Endothelial cell of umbilical vein (primary cell): ENCODE results near the gene TAMALIN. TPM values are rescaled to one million over a fixed set of nuclear protein-coding genes. Genes with fewer than 3 reads are reported as not detected.

Source experiments
- BruUV-seq: library from RNA; stranded (reverse); fragments of 400-500 nt; replicated peaks from 2 replicates; lab custom pipeline; 2021; lab: Mats Ljungman, UMichigan
- CTCF ChIA-PET: fragments of 300-600, 350-600 bp; sonication (Branson Sonifier 250); formaldehyde crosslinking; loops from one replicate; lab custom pipeline; 2021; ENCODE audit warnings: antibody characterized with exemption, inconsistent platforms; lab: Charles Lee
- POLR2A ChIA-PET: fragments of 300-600, 350-600 bp; sonication (Branson Sonifier 250); formaldehyde crosslinking; loops from one replicate; lab custom pipeline; 2021; ENCODE audit warnings: antibody characterized with exemption, inconsistent platforms; lab: Charles Lee
- DNase-seq: peaks from one replicate; pipeline ENCODE4 v3.0.0-alpha.2; 2011; ENCODE audit warnings: low read depth, low spot score
- FAIRE-seq: peaks from 2 replicates; lab custom pipeline; 2011; peaks lifted over from hg19 to GRCh38; lab: Jason Lieb, UNC
- H2AFZ ChIP-seq: 2 replicates; pipeline ENCODE4 v1.6.0; 2012; ENCODE audit warnings: low read depth, low read length, control low read depth, inconsistent platforms
- H3K27ac ChIP-seq: 2 replicates; pipeline ENCODE4 v1.5.1; 2011; ENCODE audit warnings: low read depth, mild to moderate bottlenecking, control low read depth, low read length, moderate library complexity; ENCODE audit not compliant: insufficient read depth
- H3K27me3 ChIP-seq, 2 experiments: 2 replicates each; pipeline versions ENCODE4 v1.6.0 to v1.6.1; 2011; ENCODE audit warnings: low read length in 2 of 2, mixed read lengths in 1 of 2; ENCODE audit not compliant: control insufficient read depth in 2 of 2, insufficient read depth in 2 of 2
- H3K36me3 ChIP-seq, 2 experiments: 2 replicates in 1 of 2; 3 replicates in 1 of 2; pipeline ENCODE4 v1.5.1; 2011; ENCODE audit warnings: low read length in 2 of 2, mild to moderate bottlenecking in 1 of 2, moderate library complexity in 1 of 2; ENCODE audit not compliant: control insufficient read depth in 2 of 2, insufficient read depth in 2 of 2; ENCODE audit errors: extremely low read depth in 1 of 2
- H3K4me1 ChIP-seq: 3 replicates; pipeline ENCODE4 v1.5.1; 2011; ENCODE audit warnings: mild to moderate bottlenecking, low read length; ENCODE audit not compliant: control insufficient read depth, insufficient read depth; ENCODE audit errors: extremely low read depth
- H3K4me2 ChIP-seq: 2 replicates; pipeline ENCODE4 v1.6.1; 2011; ENCODE audit warnings: low read length, control low read depth, mixed read lengths; ENCODE audit not compliant: insufficient read depth
- H3K4me3 ChIP-seq, 3 experiments: fragments of 200-600 bp in 1 of 3; sonication (generic), shearing (Covaris generic) in 1 of 3; replicated peaks in 1 of 3; 2 replicates each; pipeline ENCODE4 v1.5.1; 2011 to 2016; ENCODE audit warnings: control low read depth in 3 of 3, low read length in 3 of 3, mild to moderate bottlenecking in 2 of 3, inconsistent platforms in 1 of 3, low read depth in 1 of 3, moderate library complexity in 1 of 3; ENCODE audit not compliant: insufficient read depth in 1 of 3
- H3K79me2 ChIP-seq: 2 replicates; pipeline ENCODE4 v1.6.0; 2012; ENCODE audit warnings: low read length, inconsistent platforms; ENCODE audit not compliant: control insufficient read depth, insufficient read depth
- H3K9ac ChIP-seq: replicated peaks from 2 replicates; pipeline ENCODE3; 2011; ENCODE audit warnings: low read length, control low read depth; ENCODE audit not compliant: insufficient read depth; ENCODE audit errors: extremely low read depth
- H3K9me1 ChIP-seq: replicated peaks from 3 replicates; pipeline ENCODE4 v1.6.0; 2011; ENCODE audit warnings: mild to moderate bottlenecking, low read length; ENCODE audit not compliant: control insufficient read depth, insufficient read depth; ENCODE audit errors: extremely low read depth
- H3K9me3 ChIP-seq: replicated peaks from 2 replicates; pipeline ENCODE4 v1.5.1; 2012; ENCODE audit warnings: low read length, inconsistent platforms; ENCODE audit not compliant: control insufficient read depth, insufficient read depth
- H4K20me1 ChIP-seq: replicated peaks from 2 replicates; pipeline ENCODE3; 2011; ENCODE audit warnings: mild to moderate bottlenecking, low read length; ENCODE audit not compliant: control insufficient read depth, insufficient read depth; ENCODE audit errors: extremely low read depth
- CTCF ChIP-seq, 2 donors: IDR thresholded peaks; 1 replicate in 1 of 2; 2 replicates in 1 of 2; pipeline ENCODE4 v1.5.1; 2011; ENCODE audit warnings: low read length in 2 of 2, mild to moderate bottlenecking in 2 of 2, moderate library complexity in 2 of 2, control low read depth in 1 of 2, inconsistent platforms in 1 of 2, low read depth in 1 of 2; ENCODE audit not compliant: insufficient read depth in 1 of 2; ENCODE audit errors: extremely low read depth in 1 of 2
- EZH2 ChIP-seq: IDR thresholded peaks from 2 replicates; pipeline ENCODE4 v1.6.1; 2012; ENCODE audit warnings: borderline replicate concordance, low read depth, mild to moderate bottlenecking, moderate library complexity, low read length, inconsistent platforms; ENCODE audit not compliant: severe bottlenecking
- FOS ChIP-seq: IDR thresholded peaks from 2 replicates; pipeline ENCODE4 v1.6.1; 2011; ENCODE audit warnings: mild to moderate bottlenecking, low read length, moderate library complexity, borderline replicate concordance; ENCODE audit not compliant: insufficient read depth
- GATA2 ChIP-seq: IDR thresholded peaks from 2 replicates; pipeline ENCODE4 v1.7.0; 2011; ENCODE audit warnings: low read depth, mild to moderate bottlenecking, moderate library complexity, mixed read lengths, low read length; ENCODE audit not compliant: insufficient read length, insufficient read depth
- JUN ChIP-seq: IDR thresholded peaks from 2 replicates; pipeline ENCODE4 v1.6.1; 2011; ENCODE audit warnings: borderline replicate concordance, low read depth; ENCODE audit not compliant: insufficient read length, insufficient read depth
- MYC ChIP-seq: IDR thresholded peaks from one replicate; pipeline ENCODE4 v1.6.1; 2011; ENCODE audit warnings: mild to moderate bottlenecking, low read depth, low read length
- POLR2A ChIP-seq: IDR thresholded peaks from 2 replicates; pipeline ENCODE4 v1.6.1; 2012; ENCODE audit warnings: low read depth, mild to moderate bottlenecking, control low read depth, low read length
- POLR2AphosphoS5 ChIP-seq: IDR thresholded peaks from 2 replicates; pipeline ENCODE4 v1.6.1; 2012; ENCODE audit warnings: low read depth, mild to moderate bottlenecking, control low read depth, low read length, moderate library complexity; ENCODE audit not compliant: insufficient read depth
- dilution Hi-C: fragments of 300-500 bp; cut with MboI; formaldehyde crosslinking; loops from one replicate; pipeline ENCODE4 v1.15.0; 2019; ENCODE audit warnings: low sequenced_read_pairs; ENCODE audit not compliant: extremely low pct_ligation_motif_present
- intact Hi-C: fragments of 100-400 bp; cut with micrococcal nuclease; formaldehyde crosslinking; loops from one replicate; pipeline ENCODE4 v1.10.0; 2022
- polyA plus RNA-seq, 4 experiments: library from polyadenylated mRNA; depleted of rRNA in 3 of 4; stranded (reverse) in 3 of 4; unstranded in 1 of 4; fragments of >200 nt; gene quantifications; 2 replicates each; pipeline versions ENCODE4 v1.2.1 to v1.2.3, GENCODE V29; 2011 to 2012; ENCODE audit warnings: missing spikeins in 1 of 4
- total RNA-seq: library from RNA; stranded (reverse); gene quantifications from 2 replicates; pipeline ENCODE4 v1.2.3, GENCODE V29; 2021

The TAMALIN gene
- total and polyA plus RNA-seq, 2 donors (not counting 3 experiments of a cell fraction or from before 2014, with no cell fraction given) = 53.3 to 87.5 TPM

DNA sequence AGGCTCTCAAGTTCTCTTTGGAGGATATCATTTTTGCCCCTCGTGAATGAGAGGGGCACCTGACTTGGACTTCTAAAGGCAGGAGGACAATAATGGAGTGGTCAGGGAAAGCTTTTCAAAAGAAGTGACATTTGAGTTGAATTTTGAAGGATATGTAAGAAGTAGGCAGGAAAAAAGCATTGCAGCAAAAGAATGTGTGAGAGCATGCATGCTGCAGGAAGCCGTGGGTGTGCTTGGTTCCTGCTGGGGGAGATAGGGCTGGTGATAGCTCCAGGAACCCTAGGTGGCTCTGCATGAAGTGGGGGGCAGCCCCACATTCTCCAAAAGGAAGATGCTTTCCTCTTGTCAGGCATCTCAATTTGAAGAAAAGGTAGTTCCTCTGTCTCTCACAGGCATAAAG, 32.1 kb upstream of the TAMALIN start:
- CTCF ChIA-PET = interaction anchor here (0.7 to 5.7 kb wide), 8 partner anchors 18 to 83 kb away, joined by 3 to 39 read pairs (median 4); no protein-coding TSS in a partner anchor
- Histone ChIP-seq H3K27me3 (no peaks in the 10 kb centered on the region), H3K4me1 (peaks cover 78% of the 10 kb centered on the region), H3K9ac (no peak overlapping the region), H3K79me2 (peaks cover 43% of the 10 kb centered on the region), H3K4me2 (peak overlapping the region; percentile 62), H3K9me3 (no peaks in the 10 kb centered on the region), H3K9me1 (no peaks in the 10 kb centered on the region), H3K36me3 (peaks cover 6 to 9% of the 10 kb centered on the region in 2 experiments), H2AFZ (no peak overlapping the region), H4K20me1 (no peaks in the 10 kb centered on the region), H3K27ac (peak overlapping the region; percentile 98), H3K4me3 (no peak overlapping the region)
- intact Hi-C loops (no loop called here), dilution Hi-C loops (no loop called here)
- DNase-seq (peak; percentile 50), FAIRE-seq (no peak)
- POLR2A ChIA-PET = interaction anchor here (1.2 kb wide), 1 partner anchor 32 kb away, joined by 3 read pairs; the partner anchor contains the start of gene TAMALIN
- BruUV-seq = no TSS peak
- TF ChIP-seq CTCF (IDR thresholded peaks at IDR 0.05; ENCODE audit: extremely low read depth in 1 of 2, insufficient read depth in 1 of 2, low read depth in 1 of 2, low read length in 2 of 2) (no peak), POLR2A (no peak), EZH2 (no peak), GATA2 (peak; percentile 89)

GRCh38 chr12:51975196-51975595, 31.6 kb upstream of the TAMALIN start:
- H3K9me1 ChIP-seq = no peaks in the 10 kb centered on the region
- H3K4me1 ChIP-seq = peaks cover 78% of the 10 kb centered on the region
- no peaks in the 10 kb centered on the region for H3K9me3 ChIP-seq
- H3K36me3 ChIP-seq = peaks cover 6 to 9% of the 10 kb centered on the region in 2 experiments
- H3K79me2 ChIP-seq = peaks cover 37% of the 10 kb centered on the region
- no peak overlapping the region for H3K9ac ChIP-seq
- H3K4me2 ChIP-seq = no peak overlapping the region
- H3K27me3 ChIP-seq = no peaks in the 10 kb centered on the region
- H2AFZ ChIP-seq = no peak overlapping the region
- TF ChIP-seq GATA2 = no peak
- TF ChIP-seq FOS = no peak
- TF ChIP-seq EZH2 = no peak
- no peak for TF ChIP-seq POLR2AphosphoS5
- no peak for TF ChIP-seq JUN
- TF ChIP-seq MYC = no peak
- no peak overlapping the region for H3K27ac ChIP-seq
- intact Hi-C loops (no loop called here), dilution Hi-C loops (no loop called here)
- ChIA-PET POLR2A (interaction anchor here (1.2 kb wide), 1 partner anchor 32 kb away, joined by 3 read pairs; the partner anchor contains the start of gene TAMALIN), CTCF (interaction anchor here (0.7 to 5.7 kb wide), 7 partner anchors 18 to 83 kb away, joined by 3 to 39 read pairs (median 4); no protein-coding TSS in a partner anchor)
- DNase-seq (no peak), FAIRE-seq (no peak)
- no TSS peak for BruUV-seq
- no peak overlapping the region for H3K4me3 ChIP-seq
- no peaks in the 10 kb centered on the region for H4K20me1 ChIP-seq
